Suprapubic skin (tissue), 3 donors: ENCODE measurements around the gene ZNF329.

Source experiments
- POLR2A ChIP-seq, 2 donors: fragments of 450-650 bp; IDR thresholded peaks; one replicate each; pipeline ENCODE4 v1.6.1; 2017; ENCODE audit warnings: antibody characterized with exemption in 2 of 2, mild to moderate bottlenecking in 2 of 2, moderate library complexity in 2 of 2
- TF ChIP-seq, protein P1 (sequence below), 2 donors: fragments of 200-600 bp in 1 of 2; fragments of 450-650 bp in 1 of 2; sonication (generic) in 1 of 2; IDR thresholded peaks; one replicate each; pipeline ENCODE4 v1.5.1; 2016 to 2019; ENCODE audit warnings: antibody characterized with exemption in 2 of 2, mild to moderate bottlenecking in 1 of 2, moderate library complexity in 1 of 2

DNA sequence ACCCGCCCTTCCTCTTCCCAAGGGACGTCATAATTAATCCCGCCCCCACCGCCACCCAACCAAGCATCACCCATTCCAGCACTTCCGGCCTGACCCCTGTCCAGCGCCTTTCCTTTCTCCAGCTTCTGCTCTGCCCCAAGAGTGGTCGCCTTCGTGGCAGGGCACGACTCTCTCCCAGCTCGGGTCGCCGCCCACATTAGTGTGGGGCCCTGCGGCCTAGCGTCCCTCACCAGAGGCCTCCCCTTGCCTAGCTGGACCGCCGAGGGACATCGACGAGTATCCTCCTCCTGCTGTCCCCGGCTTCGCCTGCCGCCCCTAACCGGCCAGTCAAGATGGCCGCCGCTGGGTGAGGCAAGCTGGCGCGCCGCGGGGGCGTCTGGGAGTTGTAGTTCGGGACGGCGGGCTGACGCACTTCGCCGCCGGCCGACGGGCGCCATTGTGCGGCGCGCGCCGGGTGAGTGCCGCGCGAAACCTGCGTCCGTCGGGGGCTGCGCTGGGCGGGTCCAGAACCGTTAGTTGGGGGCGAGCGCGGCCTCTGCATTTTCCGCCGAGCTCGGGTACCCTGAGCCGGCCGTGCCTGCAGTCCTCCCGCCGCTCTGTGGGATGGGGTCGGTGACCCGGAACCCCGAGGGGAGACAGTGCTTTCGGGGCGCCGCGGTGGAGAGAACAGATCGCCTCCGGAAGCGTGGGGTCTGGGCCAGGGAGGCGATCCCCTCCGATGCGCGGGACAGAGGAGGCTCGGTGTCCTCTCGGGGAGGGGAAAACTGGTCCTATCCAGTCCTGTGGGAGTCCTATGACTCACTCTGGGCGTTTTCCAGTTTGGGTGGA, 32.6 kb upstream of the ZNF329 start, which contains the start of gene ZNF274:
- TF ChIP-seq, protein P1, sequence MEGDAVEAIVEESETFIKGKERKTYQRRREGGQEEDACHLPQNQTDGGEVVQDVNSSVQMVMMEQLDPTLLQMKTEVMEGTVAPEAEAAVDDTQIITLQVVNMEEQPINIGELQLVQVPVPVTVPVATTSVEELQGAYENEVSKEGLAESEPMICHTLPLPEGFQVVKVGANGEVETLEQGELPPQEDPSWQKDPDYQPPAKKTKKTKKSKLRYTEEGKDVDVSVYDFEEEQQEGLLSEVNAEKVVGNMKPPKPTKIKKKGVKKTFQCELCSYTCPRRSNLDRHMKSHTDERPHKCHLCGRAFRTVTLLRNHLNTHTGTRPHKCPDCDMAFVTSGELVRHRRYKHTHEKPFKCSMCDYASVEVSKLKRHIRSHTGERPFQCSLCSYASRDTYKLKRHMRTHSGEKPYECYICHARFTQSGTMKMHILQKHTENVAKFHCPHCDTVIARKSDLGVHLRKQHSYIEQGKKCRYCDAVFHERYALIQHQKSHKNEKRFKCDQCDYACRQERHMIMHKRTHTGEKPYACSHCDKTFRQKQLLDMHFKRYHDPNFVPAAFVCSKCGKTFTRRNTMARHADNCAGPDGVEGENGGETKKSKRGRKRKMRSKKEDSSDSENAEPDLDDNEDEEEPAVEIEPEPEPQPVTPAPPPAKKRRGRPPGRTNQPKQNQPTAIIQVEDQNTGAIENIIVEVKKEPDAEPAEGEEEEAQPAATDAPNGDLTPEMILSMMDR (IDR thresholded peaks at IDR 0.05), result no peak
- peak; percentile 89 to 94 for TF ChIP-seq POLR2A (IDR thresholded peaks at IDR 0.05)
